Tibial nerve (tissue), 4 donors: ENCODE measurements around the gene CORO7. TPM values are rescaled to one million over a fixed set of nuclear protein-coding genes. Genes with fewer than 3 reads are reported as not detected.
A peak's percentile ranks its signal among the peaks of the same experiment; 100 is the strongest.

Experiments
- DNase-seq, 2 donors: peaks; one replicate each; pipeline ENCODE4 v3.0.0-alpha.2; 2019; ENCODE audit warnings: low spot score in 2 of 2
- H3K27ac ChIP-seq, 4 donors: fragments of 200-600 bp; sonication (generic) in 3 of 4; one replicate each; pipeline ENCODE4 v1.5.1; 2017 to 2019; ENCODE audit warnings: mild to moderate bottlenecking in 1 of 4
- H3K27me3 ChIP-seq, 2 donors: fragments of 200-600 bp; sonication (generic) in 1 of 2; one replicate each; pipeline versions ENCODE4 v1.5.1 to v1.6.0; 2017 to 2019
- H3K36me3 ChIP-seq, 3 donors: fragments of 200-600 bp; sonication (generic); one replicate each; pipeline ENCODE4 v1.5.1; 2018 to 2019
- H3K4me1 ChIP-seq, 4 donors: fragments of 200-600 bp; sonication (generic) in 3 of 4; one replicate each; pipeline ENCODE4 v1.5.1; 2017 to 2019
- H3K4me3 ChIP-seq, 4 donors: fragments of 200-600 bp; sonication (generic) in 3 of 4; one replicate each; pipeline ENCODE4 v1.5.1; 2017 to 2019; ENCODE audit warnings: mild to moderate bottlenecking in 1 of 4, moderate library complexity in 1 of 4
- H3K9me3 ChIP-seq, 4 donors: fragments of 200-600 bp; sonication (generic) in 3 of 4; one replicate each; pipeline ENCODE4 v1.5.1; 2017 to 2019
- EP300 ChIP-seq, 2 donors: sonication (generic); formaldehyde crosslinking; IDR thresholded peaks; one replicate each; pipeline ENCODE4 v1.6.1; 2017; ENCODE audit warnings: antibody characterized with exemption in 2 of 2, mild to moderate bottlenecking in 1 of 2
- POLR2A ChIP-seq, 2 donors: fragments of 450-650 bp; IDR thresholded peaks; one replicate each; pipeline ENCODE4 v1.6.1; 2017; ENCODE audit warnings: antibody characterized with exemption in 2 of 2, mild to moderate bottlenecking in 2 of 2, moderate library complexity in 2 of 2
- WGBS, 2 donors: methylation state at CpG; one replicate each; pipeline ENCODE4 v1.1.5; 2018; 5-methylcytosine and 5-hydroxymethylcytosine counted together
- total RNA-seq, 4 donors: library from RNA; depleted of rRNA; stranded (reverse); fragments of >200 nt; gene quantifications; one replicate each; pipeline ENCODE4 v1.1.0, GENCODE V29; 2016
- TF ChIP-seq, protein P1 (sequence below), 5 experiments: fragments of 200-600 bp in 3 of 5; fragments of 450-650 bp in 2 of 5; sonication (generic) in 3 of 5; IDR thresholded peaks; one replicate each; pipeline ENCODE4 v1.5.1; 2016 to 2019; ENCODE audit warnings: antibody characterized with exemption in 5 of 5, mild to moderate bottlenecking in 3 of 5, moderate library complexity in 2 of 5

The CORO7 gene
- total RNA-seq, 4 donors from 2014 or later = 27.8 to 77.4 (median 52.1) TPM

DNA sequence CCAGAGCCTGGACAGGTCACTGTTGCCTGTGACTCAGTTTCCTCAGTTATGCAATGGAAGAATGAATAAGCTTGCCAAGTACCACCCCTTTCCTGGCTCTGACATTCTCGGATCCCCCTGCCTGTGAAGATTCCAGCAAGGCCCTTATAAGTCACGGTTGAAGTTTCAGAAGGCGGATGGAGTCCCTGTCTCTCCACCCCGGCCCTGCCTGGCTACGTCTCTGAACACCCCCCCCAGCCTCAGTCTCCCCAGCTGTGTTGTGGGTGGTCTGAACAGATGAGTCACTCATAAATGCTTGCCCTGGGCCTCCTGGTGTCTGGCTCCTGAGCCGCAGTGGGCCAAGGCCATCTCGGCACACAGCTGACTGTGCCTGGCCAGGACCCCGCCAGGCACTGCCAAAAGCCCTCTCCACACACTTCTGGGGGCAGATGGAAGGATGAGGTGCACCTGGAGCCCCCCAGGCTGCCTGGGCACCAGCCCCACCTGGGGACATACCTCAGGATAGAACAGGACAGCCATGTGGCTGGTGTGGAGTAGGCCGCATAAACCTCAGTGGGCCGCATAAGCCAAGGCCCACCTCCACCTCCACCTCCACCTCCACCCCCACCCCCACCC, 29.3 kb downstream of the CORO7 start:
- H3K27ac ChIP-seq = peak overlapping the region; percentile 20 to 85 (median 59)
- peaks cover 0 to 82% (median 0%) of the 10 kb centered on the region in 3 donors for H3K36me3 ChIP-seq
- no peaks in the 10 kb centered on the region for H3K9me3 ChIP-seq
- DNase-seq = no peak
- TF ChIP-seq EP300 (IDR thresholded peaks at IDR 0.05) = no peak
- peaks cover 0 to 96% (median 36%) of the 10 kb centered on the region in 4 donors for H3K4me1 ChIP-seq
- no peaks in the 10 kb centered on the region for H3K27me3 ChIP-seq
- no peak overlapping the region for H3K4me3 ChIP-seq
- WGBS, 2 donors = 80 to 88% methylated on average over 8 to 10 of the region's 10 CpGs

DNA sequence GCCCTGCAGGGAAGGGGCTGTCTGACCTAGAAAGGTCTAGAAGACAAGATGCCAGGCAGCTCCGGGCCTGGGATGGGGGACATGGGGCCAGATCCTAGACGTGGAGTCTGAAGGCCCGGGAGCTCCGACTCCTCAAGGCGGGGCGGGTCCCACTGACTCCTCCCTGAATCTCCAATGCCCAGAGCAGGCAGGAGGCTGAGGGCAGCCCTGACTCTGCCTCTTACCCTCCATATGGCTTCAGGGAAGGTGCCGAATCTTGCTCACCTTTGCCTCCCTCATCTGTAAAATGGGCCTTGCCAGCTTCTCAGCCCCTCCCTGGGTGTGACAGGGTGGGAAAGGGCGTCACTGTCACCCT, 30.0 kb downstream of the CORO7 start:
- Histone ChIP-seq H3K27ac (peak overlapping the region; percentile 20 to 85 (median 59)), H3K27me3 (no peaks in the 10 kb centered on the region), H3K4me3 (no peak overlapping the region), H3K9me3 (no peaks in the 10 kb centered on the region), H3K4me1 (peaks cover 0 to 96% (median 33%) of the 10 kb centered on the region in 4 donors), H3K36me3 (peaks cover 0 to 83% (median 0%) of the 10 kb centered on the region in 3 donors)
- TF ChIP-seq POLR2A (IDR thresholded peaks at IDR 0.05) (no peak), EP300 (IDR thresholded peaks at IDR 0.05) (no peak)
- TF ChIP-seq, protein P1, sequence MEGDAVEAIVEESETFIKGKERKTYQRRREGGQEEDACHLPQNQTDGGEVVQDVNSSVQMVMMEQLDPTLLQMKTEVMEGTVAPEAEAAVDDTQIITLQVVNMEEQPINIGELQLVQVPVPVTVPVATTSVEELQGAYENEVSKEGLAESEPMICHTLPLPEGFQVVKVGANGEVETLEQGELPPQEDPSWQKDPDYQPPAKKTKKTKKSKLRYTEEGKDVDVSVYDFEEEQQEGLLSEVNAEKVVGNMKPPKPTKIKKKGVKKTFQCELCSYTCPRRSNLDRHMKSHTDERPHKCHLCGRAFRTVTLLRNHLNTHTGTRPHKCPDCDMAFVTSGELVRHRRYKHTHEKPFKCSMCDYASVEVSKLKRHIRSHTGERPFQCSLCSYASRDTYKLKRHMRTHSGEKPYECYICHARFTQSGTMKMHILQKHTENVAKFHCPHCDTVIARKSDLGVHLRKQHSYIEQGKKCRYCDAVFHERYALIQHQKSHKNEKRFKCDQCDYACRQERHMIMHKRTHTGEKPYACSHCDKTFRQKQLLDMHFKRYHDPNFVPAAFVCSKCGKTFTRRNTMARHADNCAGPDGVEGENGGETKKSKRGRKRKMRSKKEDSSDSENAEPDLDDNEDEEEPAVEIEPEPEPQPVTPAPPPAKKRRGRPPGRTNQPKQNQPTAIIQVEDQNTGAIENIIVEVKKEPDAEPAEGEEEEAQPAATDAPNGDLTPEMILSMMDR (IDR thresholded peaks at IDR 0.05) = no peak
- WGBS, 2 donors = 51 to 53% methylated on average over 8 of the region's 8 CpGs
- DNase-seq = no peak

DNA sequence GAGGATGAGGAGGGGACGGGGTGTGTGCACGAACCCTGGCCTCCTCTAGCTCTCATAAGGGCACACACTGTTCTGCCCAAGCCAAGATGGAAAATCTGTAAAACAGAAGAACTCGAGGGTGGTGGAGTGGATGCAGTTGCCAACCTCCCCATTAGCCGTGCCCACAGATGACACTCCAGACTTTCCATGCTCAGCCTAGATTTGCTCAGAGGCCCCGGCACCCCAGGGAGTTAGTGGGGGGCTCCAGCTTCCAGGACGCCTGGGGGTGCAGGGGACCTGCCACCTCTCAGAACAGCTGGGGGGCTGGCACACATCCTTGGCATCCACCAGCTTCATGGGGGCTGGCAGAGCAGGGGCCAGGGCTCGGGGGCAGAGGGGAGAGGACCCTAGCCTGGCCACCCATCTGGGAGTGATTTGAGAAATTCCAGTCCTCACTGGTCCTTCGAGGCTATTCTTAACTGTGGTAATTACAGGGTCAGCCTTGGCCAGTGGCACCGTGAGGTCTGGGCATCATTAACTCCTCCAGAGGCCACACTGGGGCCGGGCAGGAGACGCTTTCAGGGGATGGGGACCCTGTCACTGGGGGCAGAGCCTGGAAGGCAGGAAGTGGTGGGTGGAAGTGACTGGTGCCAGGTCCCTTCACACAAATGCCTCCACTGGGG, 30.5 kb downstream of the CORO7 start:
- H3K27ac ChIP-seq = peak overlapping the region; percentile 20 to 85 (median 59)

DNA sequence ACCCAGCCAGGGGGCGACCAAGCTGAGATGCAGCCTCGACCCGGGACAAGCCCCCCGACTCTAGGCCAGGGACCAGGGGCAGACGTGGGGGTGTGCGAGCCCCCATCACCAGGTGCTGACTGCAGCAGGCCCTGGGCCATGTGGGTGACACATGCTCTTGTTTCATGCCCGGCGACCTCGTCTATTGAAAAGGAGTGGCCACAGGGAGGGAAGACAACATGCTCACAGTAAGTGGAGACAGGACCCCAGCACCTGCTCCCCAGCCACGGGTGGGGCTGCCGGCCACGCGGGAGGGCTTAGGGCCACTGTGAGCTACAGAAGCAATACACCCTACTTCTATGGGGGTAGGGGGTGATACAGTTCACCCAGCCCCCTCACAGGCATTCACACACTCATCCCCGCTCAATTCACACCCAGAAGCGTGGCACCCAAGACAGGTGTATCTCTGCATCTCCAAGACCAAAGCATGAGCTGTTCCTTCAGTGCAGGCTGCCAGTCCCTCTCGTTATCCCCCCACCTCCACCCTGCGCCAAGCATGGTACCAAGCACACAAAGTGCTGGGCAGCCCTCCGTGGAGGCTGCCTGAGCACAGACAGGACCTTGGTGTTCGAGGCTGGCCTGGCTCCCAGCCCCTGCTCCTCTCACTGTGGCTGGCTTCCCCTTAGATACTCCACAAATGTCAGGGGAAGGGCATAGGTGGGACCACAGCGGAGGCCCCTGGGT, 31.2 kb downstream of the CORO7 start:
- H3K36me3 ChIP-seq = peaks cover 0 to 95% (median 0%) of the 10 kb centered on the region in 3 donors
- no peaks in the 10 kb centered on the region for H3K9me3 ChIP-seq
- peaks cover 0 to 97% (median 33%) of the 10 kb centered on the region in 4 donors for H3K4me1 ChIP-seq
- no peak for DNase-seq
- TF ChIP-seq EP300 (IDR thresholded peaks at IDR 0.05) (no peak), POLR2A (IDR thresholded peaks at IDR 0.05) (no peak)
- TF ChIP-seq, protein P1 (IDR thresholded peaks at IDR 0.05) = no peak
- H3K27ac ChIP-seq = peak overlapping the region; percentile 55 to 85 (median 72)
- no peak overlapping the region for H3K4me3 ChIP-seq
- 70 to 71% methylated on average over 15 to 18 of the region's 20 CpGs for WGBS, 2 donors
- no peaks in the 10 kb centered on the region for H3K27me3 ChIP-seq

More for the DNA sequence above, 30.5 kb downstream of the CORO7 start:
- Histone ChIP-seq H3K4me1 (peaks cover 0 to 97% (median 33%) of the 10 kb centered on the region in 4 donors), H3K4me3 (no peak overlapping the region), H3K9me3 (no peaks in the 10 kb centered on the region), H3K36me3 (peaks cover 0 to 88% (median 0%) of the 10 kb centered on the region in 3 donors), H3K27me3 (no peaks in the 10 kb centered on the region)
- WGBS, 2 donors = 55 to 63% methylated on average over 10 of the region's 11 CpGs
- TF ChIP-seq, protein P1 (IDR thresholded peaks at IDR 0.05) = no peak
- no peak for TF ChIP-seq POLR2A (IDR thresholded peaks at IDR 0.05)
- no peak for TF ChIP-seq EP300 (IDR thresholded peaks at IDR 0.05)
- DNase-seq = no peak

DNA sequence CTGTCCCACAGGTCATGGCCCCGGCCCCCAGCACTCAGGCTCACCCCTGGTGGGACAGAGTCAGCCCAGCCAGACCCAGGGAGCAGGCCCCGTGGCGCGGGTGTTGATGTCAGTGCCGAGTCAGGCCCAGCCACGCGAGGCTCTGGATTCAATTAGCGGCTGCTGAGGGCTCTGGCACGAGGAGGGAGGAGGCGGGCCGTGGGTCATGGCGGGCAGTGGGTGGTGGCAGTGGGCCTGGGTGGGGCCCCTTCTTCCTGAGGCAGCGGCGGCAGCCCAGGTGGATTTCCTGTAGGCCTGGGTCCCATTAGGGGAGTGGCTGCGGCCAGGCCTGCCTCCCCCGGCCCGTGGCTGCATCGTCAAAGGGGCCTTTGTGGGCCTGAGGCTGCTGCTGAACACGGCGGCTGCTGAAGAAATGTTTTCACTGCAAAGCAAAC, 31.9 kb downstream of the CORO7 start:
- Histone ChIP-seq H3K27me3 (no peaks in the 10 kb centered on the region), H3K4me1 (peaks cover 0 to 97% (median 34%) of the 10 kb centered on the region in 4 donors), H3K27ac (peak overlapping the region; percentile 55 to 85 (median 72)), H3K4me3 (no peak overlapping the region), H3K9me3 (no peaks in the 10 kb centered on the region), H3K36me3 (peaks cover 0 to 92% (median 0%) of the 10 kb centered on the region in 3 donors)
- TF ChIP-seq, protein P1 (IDR thresholded peaks at IDR 0.05) = no peak
- TF ChIP-seq EP300 (IDR thresholded peaks at IDR 0.05) (no peak), POLR2A (IDR thresholded peaks at IDR 0.05) (no peak)
- DNase-seq = peak in 1 of 2 donors; percentile 69
- WGBS, 2 donors = 37 to 38% methylated on average over 4 to 19 of the region's 20 CpGs
